Naive thymus-derived CD4-positive, alpha-beta T cell (primary cell): ENCODE data around the gene MYNN. TPM values are rescaled to one million over a fixed set of nuclear protein-coding genes. Genes with fewer than 3 reads are reported as not detected.

Experiments
- ATAC-seq: fragments of 150-1000 bp; cut with Tn5 transposase; 2 replicates; pipeline ENCODE4 v1.10.0; 2021; ENCODE audit warnings: mild to moderate bottlenecking, moderate library complexity
- CTCF ChIA-PET: fragments of 350-600 bp; sonication (Branson Sonifier 250); formaldehyde crosslinking; loops from one replicate; lab custom pipeline; 2021; ENCODE audit warnings: antibody characterized with exemption; lab: Charles Lee
- POLR2A ChIA-PET: fragments of 350-600 bp; sonication (Branson Sonifier 250); formaldehyde crosslinking; loops from one replicate; lab custom pipeline; 2021; ENCODE audit warnings: antibody characterized with exemption, inconsistent platforms; lab: Charles Lee
- DNase-seq, 9 donors: peaks; one replicate each; pipeline versions ENCODE4 v3.0.0 to v3.0.0-alpha.2; 2020 to 2022; ENCODE audit warnings: mixed read lengths in 1 of 9
- H3K27ac ChIP-seq: one replicate; pipeline ENCODE4 v1.7.0; 2013; ENCODE audit warnings: mild to moderate bottlenecking, low read depth, low read length, moderate library complexity
- H3K27me3 ChIP-seq, 2 donors: one replicate each; pipeline ENCODE4 v1.7.0; 2013; ENCODE audit warnings: low read length in 2 of 2, mild to moderate bottlenecking in 2 of 2, moderate library complexity in 2 of 2; ENCODE audit not compliant: control insufficient read depth in 2 of 2, insufficient read depth in 2 of 2
- H3K36me3 ChIP-seq, 3 experiments: 1 replicate in 2 of 3; 2 replicates in 1 of 3; pipeline ENCODE4 v1.7.0; 2013; ENCODE audit warnings: low read length in 3 of 3, mild to moderate bottlenecking in 3 of 3, moderate library complexity in 1 of 3; ENCODE audit not compliant: insufficient read depth in 3 of 3, control insufficient read depth in 2 of 3
- H3K4me1 ChIP-seq, 2 donors: one replicate each; pipeline ENCODE4 v1.7.0; 2013; ENCODE audit warnings: low read length in 2 of 2, mild to moderate bottlenecking in 2 of 2, moderate library complexity in 1 of 2; ENCODE audit not compliant: control insufficient read depth in 2 of 2, insufficient read depth in 2 of 2
- H3K4me3 ChIP-seq: 2 replicates; pipeline ENCODE4 v1.7.0; 2013; ENCODE audit warnings: mild to moderate bottlenecking, low read length
- H3K9me3 ChIP-seq, 3 experiments: 1 replicate in 2 of 3; 2 replicates in 1 of 3; pipeline ENCODE4 v1.7.0; 2013; ENCODE audit warnings: low read length in 3 of 3; ENCODE audit not compliant: control insufficient read depth in 2 of 3
- H3K27ac Mint-ChIP-seq, 9 donors: one replicate each; pipeline ENCODE4 v1.8.0; 2020 to 2022; ENCODE audit warnings: mixed read lengths in 9 of 9, mild to moderate bottlenecking in 8 of 9, moderate library complexity in 5 of 9, inconsistent platforms in 2 of 9
- H3K27me3 Mint-ChIP-seq, 5 donors: one replicate each; pipeline ENCODE4 v1.8.0; 2021 to 2022; ENCODE audit warnings: mixed read lengths in 5 of 5, mild to moderate bottlenecking in 1 of 5
- H3K36me3 Mint-ChIP-seq, 5 donors: one replicate each; pipeline ENCODE4 v1.8.0; 2020 to 2022; ENCODE audit warnings: mixed read lengths in 5 of 5, mild to moderate bottlenecking in 3 of 5, inconsistent platforms in 1 of 5
- H3K4me1 Mint-ChIP-seq, 7 donors: one replicate each; pipeline ENCODE4 v1.8.0; 2020 to 2022; ENCODE audit warnings: mixed read lengths in 7 of 7, mild to moderate bottlenecking in 3 of 7, inconsistent platforms in 1 of 7
- H3K4me3 Mint-ChIP-seq, 10 donors: one replicate each; pipeline ENCODE4 v1.8.0; 2020 to 2022; ENCODE audit warnings: mild to moderate bottlenecking in 10 of 10, mixed read lengths in 10 of 10, moderate library complexity in 6 of 10, inconsistent platforms in 2 of 10
- H3K9me3 Mint-ChIP-seq, 11 donors: one replicate each; pipeline ENCODE4 v1.8.0; 2020 to 2022; ENCODE audit warnings: mixed read lengths in 11 of 11, mild to moderate bottlenecking in 4 of 11, inconsistent platforms in 1 of 11, moderate library complexity in 1 of 11
- intact Hi-C, 2 donors: fragments of 100-400 bp; cut with micrococcal nuclease; formaldehyde crosslinking; loops; one replicate each; pipeline ENCODE4 v1.15.1; 2023
- polyA plus RNA-seq, 2 donors: library from polyadenylated mRNA; unstranded; fragments of 300-500 nt; fragmentation: Illumina TruSeq; gene quantifications; one replicate each; pipeline ENCODE4 v1.2.3, GENCODE V29; 2021
- total RNA-seq, 6 experiments: library from RNA in 5 of 6; stranded (reverse) in 5 of 6; gene quantifications; 1 replicate in 5 of 6; 2 replicates in 1 of 6; pipeline ENCODE4 v1.2.3 and lab custom pipeline; 2021 to 2026

Gene MYNN
- total and polyA plus RNA-seq, 7 experiments from 2014 or later: 12.8 to 20.8 (median 17.4) TPM

GRCh38 chr3:169750665-169751064 lies 22.5 kb upstream of the MYNN start:
- no peak overlapping the region for H3K27ac Mint-ChIP-seq
- no peak overlapping the region for H3K27ac ChIP-seq
- intact Hi-C loops: no loop called here
- H3K4me3 ChIP-seq: no peak overlapping the region
- no peaks in the 10 kb centered on the region for H3K9me3 ChIP-seq
- POLR2A ChIA-PET: no interaction called here
- H3K27me3 ChIP-seq: no peaks in the 10 kb centered on the region
- H3K9me3 Mint-ChIP-seq: no peaks in the 10 kb centered on the region
- H3K4me3 Mint-ChIP-seq: no peak overlapping the region
- no peaks in the 10 kb centered on the region for H3K4me1 ChIP-seq
- DNase-seq: no peak
- no peak for ATAC-seq
- H3K4me1 Mint-ChIP-seq: peaks cover 0 to 13% (median 5%) of the 10 kb centered on the region in 7 donors
- CTCF ChIA-PET: no interaction called here
- peaks cover 23 to 43% (median 38%) of the 10 kb centered on the region in 5 donors for H3K27me3 Mint-ChIP-seq
- no peaks in the 10 kb centered on the region for H3K36me3 ChIP-seq
- H3K36me3 Mint-ChIP-seq: no peaks in the 10 kb centered on the region

- Histone ChIP-seq H3K4me3 (no peak overlapping the region), H3K9me3 (no peaks in the 10 kb centered on the region), H3K27me3 (no peaks in the 10 kb centered on the region), H3K4me1 (no peaks in the 10 kb centered on the region), H3K36me3 (no peaks in the 10 kb centered on the region), H3K27ac (no peak overlapping the region)
- Mint-ChIP-seq H3K27me3 (peaks cover 17 to 36% (median 29%) of the 10 kb centered on the region in 5 donors), H3K4me1 (peaks cover 5 to 13% (median 6%) of the 10 kb centered on the region in 7 donors), H3K27ac (no peak overlapping the region), H3K4me3 (no peak overlapping the region), H3K36me3 (no peaks in the 10 kb centered on the region), H3K9me3 (peaks cover 0 to 3% (median 0%) of the 10 kb centered on the region in 11 donors)
- POLR2A ChIA-PET: no interaction called here
- no peak for DNase-seq
- intact Hi-C loops: no loop called here
- no peak for ATAC-seq
- CTCF ChIA-PET: no interaction called here
Observed at GRCh38 chr3:169751875-169752274, 21.3 kb upstream of the MYNN start.

GRCh38 chr3:169754711-169755110 lies 18.5 kb upstream of the MYNN start:
- intact Hi-C loops: no loop called here
- Histone ChIP-seq H3K4me3 (no peak overlapping the region), H3K9me3 (no peaks in the 10 kb centered on the region), H3K4me1 (peaks cover 10 to 14% of the 10 kb centered on the region in 2 donors), H3K36me3 (no peaks in the 10 kb centered on the region), H3K27ac (no peak overlapping the region), H3K27me3 (no peaks in the 10 kb centered on the region)
- Mint-ChIP-seq H3K27ac (no peak overlapping the region), H3K9me3 (peaks cover 0 to 3% (median 0%) of the 10 kb centered on the region in 11 donors), H3K4me1 (peaks cover 7 to 27% (median 14%) of the 10 kb centered on the region in 7 donors), H3K4me3 (no peak overlapping the region), H3K36me3 (no peaks in the 10 kb centered on the region), H3K27me3 (peaks cover 0 to 23% (median 10%) of the 10 kb centered on the region in 5 donors)
- DNase-seq: no peak
- ATAC-seq: no peak
- ChIA-PET POLR2A (interaction anchor here (1.0 to 1.5 kb wide), 2 partner anchors 10 to 18 kb away, joined by 3 to 4 read pairs; no protein-coding TSS in a partner anchor), CTCF (interaction anchor here (0.9 kb wide), 1 partner anchor 58 kb away, joined by 3 read pairs; the partner anchor contains the start of genes LRRC34 and LRRIQ4)

DNA sequence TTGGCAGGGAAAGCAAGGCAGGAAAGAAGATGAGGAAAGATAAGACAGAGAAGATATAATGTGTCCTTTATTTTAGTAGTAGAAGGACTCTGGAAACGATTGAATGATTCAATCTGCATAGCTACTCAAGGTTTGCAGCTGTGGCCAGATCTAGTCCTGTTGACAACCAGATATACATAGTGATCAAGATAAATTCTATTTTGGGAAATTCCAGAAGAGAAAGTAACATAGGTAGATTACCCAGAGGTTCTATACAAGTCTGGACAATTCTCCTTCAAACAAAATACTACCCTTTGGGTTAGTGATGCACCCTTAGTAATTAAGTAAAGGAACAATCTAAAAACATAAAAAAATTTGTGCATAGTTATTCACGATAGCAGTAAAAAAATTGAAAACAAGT lies 17.7 kb upstream of the MYNN start:
- intact Hi-C loops: no loop called here
- Mint-ChIP-seq H3K27me3 (peaks cover 0 to 19% (median 8%) of the 10 kb centered on the region in 5 donors), H3K9me3 (peaks cover 0 to 3% (median 0%) of the 10 kb centered on the region in 11 donors), H3K4me3 (no peak overlapping the region), H3K4me1 (peaks cover 7 to 29% (median 15%) of the 10 kb centered on the region in 7 donors), H3K36me3 (no peaks in the 10 kb centered on the region), H3K27ac (no peak overlapping the region)
- ATAC-seq (no peak), DNase-seq (no peak)
- Histone ChIP-seq H3K4me3 (no peak overlapping the region), H3K4me1 (peaks cover 13 to 15% of the 10 kb centered on the region in 2 donors), H3K36me3 (no peaks in the 10 kb centered on the region), H3K27ac (no peak overlapping the region), H3K9me3 (no peaks in the 10 kb centered on the region), H3K27me3 (no peaks in the 10 kb centered on the region)
- POLR2A ChIA-PET: interaction anchor here (0.6 kb wide), 1 partner anchor 297 kb away, joined by 3 read pairs; no protein-coding TSS in a partner anchor
- CTCF ChIA-PET: no interaction called here

- POLR2A ChIA-PET: interaction anchor here (1.2 kb wide), 1 partner anchor 11 kb away, joined by 3 read pairs; the partner anchor contains the start of gene ACTRT3
- CTCF ChIA-PET: no interaction called here
- DNase-seq (no peak), ATAC-seq (no peak)
- Histone ChIP-seq H3K27me3 (no peaks in the 10 kb centered on the region), H3K4me1 (peaks cover 15 to 18% of the 10 kb centered on the region in 2 donors), H3K4me3 (no peak overlapping the region), H3K27ac (no peak overlapping the region), H3K9me3 (no peaks in the 10 kb centered on the region), H3K36me3 (no peaks in the 10 kb centered on the region)
- H3K36me3 Mint-ChIP-seq: peaks cover 0 to 2% (median 0%) of the 10 kb centered on the region in 5 donors
- H3K4me1 Mint-ChIP-seq: peaks cover 11 to 37% (median 22%) of the 10 kb centered on the region in 7 donors
- H3K27ac Mint-ChIP-seq: peak overlapping the region in 2 of 9 donors; percentile 17 to 78
- peaks cover 0 to 3% (median 0%) of the 10 kb centered on the region in 11 donors for H3K9me3 Mint-ChIP-seq
- H3K4me3 Mint-ChIP-seq: no peak overlapping the region
- peaks cover 0 to 12% (median 0%) of the 10 kb centered on the region in 5 donors for H3K27me3 Mint-ChIP-seq
- intact Hi-C loops: no loop called here
Observed at GRCh38 chr3:169758359-169758994, 14.7 kb upstream of the MYNN start.

DNA sequence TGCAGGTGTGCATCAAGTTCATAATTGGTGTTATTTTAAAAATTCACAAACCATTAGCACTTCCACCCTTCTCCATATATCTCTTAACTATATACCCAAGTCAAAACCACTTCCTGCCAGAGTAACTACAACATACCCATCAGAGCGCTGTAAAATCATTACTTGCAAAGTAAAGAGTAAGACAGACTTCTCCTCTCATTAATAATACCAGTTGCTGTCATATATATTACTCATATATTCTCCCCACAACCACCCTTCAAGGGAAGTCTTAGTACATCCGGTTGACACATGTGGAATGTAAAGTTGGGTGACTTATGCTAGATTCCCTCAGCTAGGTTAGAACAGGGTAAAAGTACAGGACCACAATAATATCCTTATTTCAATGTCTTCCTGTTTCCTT lies 13.9 kb upstream of the MYNN start:
- H3K36me3 ChIP-seq: peaks cover 0 to 1% (median 0%) of the 10 kb centered on the region in 3 experiments
- H3K9me3 Mint-ChIP-seq: peaks cover 0 to 3% (median 0%) of the 10 kb centered on the region in 11 donors
- intact Hi-C loops: no loop called here
- peaks cover 23 to 25% of the 10 kb centered on the region in 2 donors for H3K4me1 ChIP-seq
- H3K27ac ChIP-seq: no peak overlapping the region
- no peaks in the 10 kb centered on the region for H3K9me3 ChIP-seq
- ChIA-PET POLR2A (interaction anchor here (1.0 to 1.2 kb wide), 2 partner anchors 10 to 105 kb away, joined by 3 read pairs; partner anchors contain the start of gene ACTRT3), CTCF (no interaction called here)
- ATAC-seq: peak; percentile 49
- H3K27me3 ChIP-seq: no peaks in the 10 kb centered on the region
- H3K27ac Mint-ChIP-seq: peak overlapping the region; percentile 16 to 78 (median 27)
- H3K4me3 ChIP-seq: no peak overlapping the region
- peak in 3 of 9 donors; percentile 25 to 37 (median 32) for DNase-seq
- peak overlapping the region in 8 of 10 donors; percentile 3 to 69 (median 35) for H3K4me3 Mint-ChIP-seq
- peaks cover 0 to 2% (median 0%) of the 10 kb centered on the region in 5 donors for H3K36me3 Mint-ChIP-seq
- H3K27me3 Mint-ChIP-seq: peaks cover 0 to 10% (median 0%) of the 10 kb centered on the region in 5 donors
- H3K4me1 Mint-ChIP-seq: peaks cover 14 to 44% (median 30%) of the 10 kb centered on the region in 7 donors
